Measurements from ENCODE around the gene RNPC3.

DNA sequence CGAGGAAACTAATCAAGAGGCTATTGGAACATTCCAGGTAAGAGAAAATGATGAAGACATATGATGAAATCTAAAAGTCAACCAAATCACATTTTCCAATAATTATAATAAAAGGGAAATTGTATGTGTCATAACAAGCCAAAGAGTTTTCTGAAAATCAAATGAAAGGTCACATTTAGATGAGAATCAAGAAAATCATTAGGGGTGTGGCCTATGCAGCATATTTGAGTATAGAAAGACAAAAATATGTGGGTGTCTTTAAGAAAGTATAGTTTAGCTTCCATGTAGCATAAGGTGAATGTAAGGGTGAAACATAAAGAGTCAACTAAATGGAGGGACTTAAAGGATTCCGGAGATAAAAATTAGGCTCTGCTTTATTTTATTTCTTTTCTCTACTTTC, 9.2 kb upstream of the RNPC3 start:
- no peak for TF ChIP-seq GATA2 (IDR thresholded peaks at IDR 0.05; ENCODE audit: low read depth, low read length)
- no peak for TF ChIP-seq GATA3 (IDR thresholded peaks at IDR 0.05; ENCODE audit: low read depth, low read length)

Measured in SH-SY5Y (cell line).